Stimulated activated CD4-positive, alpha-beta T cell treated with anti-CD3 and anti-CD28 coated beads, Interleukin-15, amount 100 ng/mL, for 24 hours (primary cell): ENCODE measurements around the gene FNTB.
"Not testable (repeated sequence)": the region's sequence is repeated elsewhere in the genome, so short reads cannot be mapped to it uniquely, and the experiment has no call there.

Source experiments
- DNase-seq: peaks from one replicate; pipeline ENCODE4 v3.0.0-alpha.2; 2020

FNTB gene

DNA sequence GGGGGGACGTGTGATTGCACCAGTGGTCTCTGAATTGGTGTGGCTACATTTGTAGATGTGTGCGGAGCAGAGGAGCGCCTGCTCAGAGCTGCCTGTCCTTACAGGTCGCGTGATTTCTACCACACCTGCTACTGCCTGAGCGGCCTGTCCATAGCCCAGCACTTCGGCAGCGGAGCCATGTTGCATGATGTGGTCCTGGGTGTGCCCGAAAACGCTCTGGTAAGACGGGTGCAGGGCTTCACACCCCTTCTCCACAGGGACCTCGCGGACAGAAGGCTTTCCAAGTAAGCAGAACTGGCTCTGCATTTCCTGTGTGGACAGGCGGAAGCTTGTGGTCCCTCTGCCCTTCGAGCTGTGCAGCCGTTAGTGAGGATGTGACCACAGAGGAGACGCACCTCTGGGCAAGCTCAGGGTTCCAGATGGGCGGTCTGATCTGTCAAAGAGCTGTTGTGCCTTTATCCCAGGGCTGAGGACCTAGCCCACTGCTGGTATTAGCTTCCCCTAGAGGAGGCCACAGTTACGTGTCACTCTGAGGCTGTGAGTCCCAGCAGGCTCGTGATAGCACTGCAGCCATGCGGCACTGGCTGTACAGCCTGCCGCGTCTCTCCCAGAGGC, 67.9 kb downstream of the FNTB start:
- no peak for DNase-seq

DNA sequence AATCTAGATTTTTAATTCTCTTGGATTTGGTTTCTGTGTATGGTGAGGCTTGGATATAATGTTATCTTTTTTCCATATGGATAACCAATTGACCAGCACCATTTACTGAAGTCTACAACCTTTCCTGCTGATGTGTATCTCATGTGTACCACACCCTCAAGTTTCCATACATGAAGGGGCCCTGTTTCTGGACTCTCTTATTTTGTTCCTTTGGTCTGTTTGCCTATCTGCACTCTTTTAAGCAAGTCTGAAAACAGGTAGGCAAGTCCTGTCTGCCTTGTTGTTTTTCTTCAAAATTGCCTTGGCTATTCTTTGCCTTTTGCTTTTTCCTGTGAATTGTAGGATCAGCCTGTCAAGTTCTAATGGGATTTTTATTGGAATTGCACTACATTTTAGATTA, 71.0 kb downstream of the FNTB start:
- no peak for DNase-seq

GRCh38 chr14:65062096-65063075, 75.7 kb downstream of the FNTB start:
- no peak for DNase-seq

- DNase-seq: no peak
These were observed 79.0 kb downstream of the FNTB start for GRCh38 chr14:65065719-65066118.

DNA sequence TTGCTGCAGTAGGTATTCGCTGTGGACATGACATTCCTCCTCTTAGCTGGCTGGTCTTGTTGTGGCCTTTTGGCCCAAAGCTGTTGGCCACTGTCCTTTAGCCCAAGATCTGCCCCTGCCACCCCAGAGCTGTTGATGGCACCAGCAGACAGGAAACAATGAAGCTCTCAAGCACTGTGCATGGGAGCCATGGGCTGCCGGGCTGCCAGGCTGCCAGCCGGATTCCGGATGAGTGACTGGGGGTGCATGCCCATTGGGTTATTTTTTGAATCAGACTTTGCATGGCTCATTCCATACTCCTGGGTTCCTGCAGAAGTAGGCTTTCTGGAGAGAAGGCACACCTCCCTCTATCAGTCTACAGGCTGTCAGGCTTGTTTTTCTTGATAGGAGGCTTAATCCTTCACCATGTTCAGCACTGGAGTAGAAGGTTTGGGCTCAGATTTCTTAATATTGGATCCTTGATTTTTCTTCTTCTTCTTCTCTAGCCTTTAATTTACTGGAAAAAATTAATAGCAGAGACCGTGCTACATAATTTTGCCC, 83.2 kb downstream of the FNTB start:
- no peak for DNase-seq

DNA sequence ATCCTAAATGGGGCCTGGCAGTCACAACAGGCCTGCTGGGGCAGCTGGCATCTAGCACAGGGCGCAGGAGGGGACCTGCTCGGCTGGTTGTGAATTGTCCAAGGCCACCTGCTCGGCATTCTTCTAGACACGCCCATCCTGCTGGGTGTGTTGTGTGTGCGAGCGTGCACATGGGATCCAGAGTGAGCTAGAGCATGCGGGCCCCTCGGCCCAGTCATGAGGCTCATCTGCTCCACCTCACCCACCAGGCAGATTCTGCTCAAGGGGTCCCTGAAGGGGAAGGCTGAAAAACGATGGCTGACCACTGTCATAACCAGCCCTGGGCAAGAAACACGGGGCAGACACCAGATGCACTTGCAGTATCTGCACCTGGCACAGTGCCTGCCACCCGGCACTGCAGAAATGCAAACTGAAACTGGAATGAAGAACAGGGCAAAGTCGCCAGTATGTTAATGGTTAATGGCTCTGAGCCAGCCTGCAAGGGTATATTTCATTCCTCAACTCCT, 83.8 kb downstream of the FNTB start:
- no peak for DNase-seq

DNA sequence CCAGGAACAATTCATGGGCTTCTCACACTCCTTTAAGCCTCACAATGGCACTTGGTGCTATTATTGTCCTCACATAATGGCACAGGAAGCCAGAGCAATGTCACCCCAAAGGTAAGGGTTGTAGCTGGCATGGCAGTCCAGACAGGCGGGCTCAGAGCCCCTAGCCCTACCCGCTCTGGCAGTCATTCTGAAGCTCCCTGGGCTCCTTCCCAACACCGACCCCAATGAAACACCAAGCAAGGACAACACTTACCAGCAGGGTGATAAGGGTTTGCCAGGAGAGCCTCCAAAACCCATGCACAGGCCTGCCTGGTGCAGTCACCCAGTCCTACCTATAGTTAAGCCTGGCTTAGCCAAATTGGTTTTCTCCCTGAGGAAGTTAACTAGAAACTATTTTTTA, 84.8 kb downstream of the FNTB start:
- no peak for DNase-seq

GRCh38 chr14:65072256-65072655, 85.6 kb downstream of the FNTB start:
- DNase-seq: no peak

- DNase-seq: no peak
These were observed 86.2 kb downstream of the FNTB start for GRCh38 chr14:65072937-65073336.

GRCh38 chr14:65073605-65074201, 87.0 kb downstream of the FNTB start:
- DNase-seq: no peak

DNA sequence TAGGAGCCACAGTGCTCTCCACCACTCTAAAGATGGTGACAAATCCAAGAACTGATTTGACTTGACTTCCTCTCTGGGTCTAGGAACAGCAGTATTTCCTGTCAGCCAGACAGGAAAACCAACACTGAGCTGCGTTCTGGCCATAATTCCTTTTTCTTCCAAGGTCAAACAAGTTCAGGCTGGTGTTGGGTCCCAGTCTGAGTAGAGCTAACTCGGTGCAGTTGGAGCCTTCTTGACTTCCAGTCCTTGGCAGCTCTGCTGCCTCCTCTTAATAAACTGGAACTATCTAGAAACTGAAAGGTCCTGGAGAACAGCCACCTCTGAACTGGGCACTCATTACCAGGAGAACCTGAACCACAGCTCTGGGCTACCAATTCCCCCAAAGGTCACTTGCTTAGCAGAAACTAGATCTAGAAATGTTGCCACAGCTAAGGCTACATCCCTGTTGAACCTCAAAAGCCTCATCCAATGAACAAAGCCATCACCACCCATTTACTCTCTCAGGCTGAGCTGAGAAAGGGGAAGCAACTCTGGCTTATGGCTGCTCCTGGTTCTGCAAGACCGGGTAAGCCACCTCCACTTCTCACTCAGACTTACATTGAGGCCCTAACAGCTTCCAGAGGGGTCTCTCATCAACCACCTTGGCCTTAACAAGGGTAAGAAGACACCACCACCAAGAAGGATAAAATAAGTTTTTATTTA, 87.9 kb downstream of the FNTB start:
- no peak for DNase-seq

- DNase-seq: no peak
These were observed 89.1 kb downstream of the FNTB start for GRCh38 chr14:65075628-65076325.

DNA sequence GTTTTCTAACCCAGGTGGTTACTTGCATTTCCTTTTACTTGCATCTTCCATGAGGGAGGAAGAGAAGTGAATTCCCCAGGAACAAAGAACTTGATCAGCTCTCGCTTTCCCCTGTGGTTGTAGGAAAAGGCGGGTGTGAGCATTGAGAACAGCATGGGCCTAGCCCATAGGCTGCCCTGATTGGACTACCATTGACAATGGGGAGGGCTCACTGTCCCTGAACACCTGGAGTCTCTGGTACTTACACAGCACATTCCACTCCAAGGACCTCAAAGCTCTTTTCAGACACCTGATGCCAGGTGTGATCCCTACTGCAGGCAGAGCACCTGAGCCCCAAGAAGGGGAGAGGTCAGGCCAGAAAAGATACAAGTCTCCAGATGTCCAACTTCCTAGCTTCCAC, 90.6 kb downstream of the FNTB start:
- DNase-seq: no peak

DNA sequence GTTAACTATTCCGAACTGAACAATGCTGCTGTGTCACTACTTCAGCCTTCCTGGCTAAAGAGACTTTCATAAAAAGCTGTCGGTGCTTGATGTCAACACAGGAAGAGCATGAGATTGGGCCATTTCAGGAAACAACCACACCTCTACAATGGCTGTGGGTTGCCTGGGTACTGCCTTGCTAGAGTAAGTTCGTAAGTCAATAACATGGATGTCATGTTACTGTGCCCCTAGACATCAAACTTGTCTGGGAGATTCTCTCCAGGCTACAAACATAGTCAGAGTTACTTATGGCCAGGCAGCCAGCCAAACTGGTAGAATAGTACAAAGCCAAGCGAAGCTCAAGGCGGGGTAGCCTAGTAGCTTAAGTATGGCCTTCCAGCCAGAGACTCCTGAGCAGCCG, 92.5 kb downstream of the FNTB start:
- no peak for DNase-seq

- DNase-seq: no peak
These were observed 93.1 kb downstream of the FNTB start for GRCh38 chr14:65079768-65080167.

- no peak for DNase-seq
These were observed 94.5 kb downstream of the FNTB start for GRCh38 chr14:65080960-65081747.

DNA sequence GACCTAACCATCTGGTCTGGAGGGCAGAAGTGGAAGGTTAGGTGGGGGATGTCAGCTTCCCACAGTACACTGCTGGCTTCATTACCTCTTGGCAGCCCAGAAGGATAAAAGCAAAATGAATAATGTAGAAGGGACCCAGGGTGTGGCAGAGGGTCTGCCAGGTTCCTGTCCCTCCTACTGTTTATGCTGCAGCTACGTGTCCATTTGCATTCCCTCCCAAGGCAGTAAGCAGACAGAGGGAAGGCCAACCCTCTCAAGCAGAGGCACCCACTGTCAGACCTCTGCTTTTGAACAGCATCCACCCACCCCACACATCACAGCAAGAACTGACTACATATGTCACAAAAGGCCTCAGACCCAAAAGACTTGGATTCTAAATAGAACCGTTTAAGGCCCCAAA, 96.2 kb downstream of the FNTB start:
- no peak for DNase-seq

- DNase-seq: no peak
These were observed 98.1 kb downstream of the FNTB start for GRCh38 chr14:65084554-65085505.

DNA sequence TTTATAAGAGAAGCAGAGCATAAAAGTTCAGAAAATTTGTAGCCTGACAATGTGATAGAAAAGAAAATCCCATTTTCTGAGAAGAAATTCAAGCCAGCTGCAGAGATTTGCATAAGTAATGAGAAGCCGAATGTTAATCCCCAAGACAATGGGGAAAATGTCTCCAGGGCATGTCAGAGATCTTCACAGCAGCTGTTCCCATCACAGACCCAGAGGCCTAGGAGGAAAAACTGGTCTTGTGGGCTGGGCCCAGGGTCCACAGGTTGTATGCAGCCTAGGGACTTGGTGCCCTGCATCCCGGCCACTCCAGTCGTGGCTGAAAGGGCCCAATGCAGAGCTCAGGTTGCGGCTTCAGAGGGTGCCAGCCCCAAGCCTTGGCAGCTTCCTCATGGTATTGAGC, 100.0 kb downstream of the FNTB start:
- DNase-seq: not testable (repeated sequence)

DNA sequence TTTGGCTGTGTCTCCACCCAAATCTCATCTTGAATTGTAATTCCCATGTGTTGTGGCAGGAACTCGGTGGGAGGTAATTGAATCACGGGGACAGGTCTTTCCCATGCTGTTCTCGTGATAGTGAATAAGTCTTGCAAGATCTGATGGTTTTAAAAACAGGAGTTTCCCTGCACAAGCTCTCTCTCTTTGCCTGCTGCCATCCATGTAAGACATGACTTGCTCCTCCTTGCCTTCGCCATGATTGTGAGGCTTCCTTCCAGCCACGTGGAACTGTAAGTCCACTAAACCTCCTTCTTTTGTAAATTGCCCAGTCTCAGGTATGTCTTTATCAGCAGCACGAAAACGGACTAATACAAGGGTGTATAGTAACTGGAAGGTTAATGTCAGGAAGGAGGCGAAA, 101.1 kb downstream of the FNTB start:
- not testable (repeated sequence) for DNase-seq
